Memory B cell (primary cell): ENCODE results near the gene DKK1.
A peak's percentile ranks its signal among the peaks of the same experiment; 100 is the strongest.

Source experiments
- ATAC-seq: fragments of 150-1000 bp; cut with Tn5 transposase; 2 replicates; pipeline ENCODE4 v1.10.0; 2021; ENCODE audit warnings: low read depth, mild to moderate bottlenecking, moderate library complexity
- DNase-seq, 2 donors: peaks; one replicate each; pipeline ENCODE4 v3.0.0; 2022; ENCODE audit warnings: low spot score in 2 of 2
- H3K27ac Mint-ChIP-seq: one replicate; pipeline ENCODE4 v1.8.0; 2022; ENCODE audit warnings: mild to moderate bottlenecking, moderate library complexity, mixed read lengths
- H3K27me3 Mint-ChIP-seq: one replicate; pipeline ENCODE4 v1.8.0; 2022; ENCODE audit warnings: mixed read lengths
- H3K36me3 Mint-ChIP-seq: one replicate; pipeline ENCODE4 v1.8.0; 2022; ENCODE audit warnings: mild to moderate bottlenecking, mixed read lengths
- H3K4me1 Mint-ChIP-seq: one replicate; pipeline ENCODE4 v1.8.0; 2022; ENCODE audit warnings: mixed read lengths
- H3K4me3 Mint-ChIP-seq: one replicate; pipeline ENCODE4 v1.8.0; 2022; ENCODE audit warnings: mild to moderate bottlenecking, moderate library complexity, mixed read lengths
- H3K9me3 Mint-ChIP-seq: one replicate; pipeline ENCODE4 v1.8.0; 2022; ENCODE audit warnings: mixed read lengths

Gene DKK1

DNA sequence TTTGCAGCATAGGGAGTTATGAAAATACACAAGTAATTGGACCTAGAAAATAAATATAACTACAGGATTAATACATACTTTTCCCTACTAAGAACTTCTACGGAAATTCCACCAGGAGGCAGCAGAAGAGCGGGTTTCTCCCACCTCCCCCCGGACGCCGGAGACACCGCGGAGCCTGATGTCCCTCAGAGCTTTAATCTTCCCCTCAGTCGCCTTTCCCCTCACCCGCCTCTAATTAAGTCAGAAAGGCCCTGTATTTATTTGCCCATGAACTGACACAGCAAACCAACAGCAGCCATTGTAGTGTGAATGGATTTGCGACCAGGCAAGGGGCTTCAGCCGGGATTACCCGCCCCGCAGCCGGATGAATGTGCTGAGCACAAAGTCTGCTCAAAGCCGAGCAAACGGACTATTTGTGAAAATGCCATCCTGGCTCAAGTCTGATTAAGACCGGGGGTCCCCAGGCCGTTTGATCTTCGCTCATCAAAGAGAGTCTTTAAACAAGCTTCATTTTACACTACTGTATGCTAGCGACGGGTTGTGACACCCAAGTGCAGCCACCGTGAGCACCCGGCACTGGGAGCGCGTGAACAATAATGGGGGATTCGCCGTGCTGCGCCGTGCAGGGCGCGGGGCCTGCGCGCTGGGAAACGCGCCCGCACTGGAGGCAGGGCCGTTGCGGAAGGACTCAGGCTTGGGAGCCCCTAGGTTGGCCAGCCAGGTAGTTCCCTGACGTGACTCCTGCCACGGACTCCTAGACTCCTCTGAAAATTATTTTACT lies 5.6 kb upstream of the DKK1 start:
- peak overlapping the region; percentile 62 for H3K4me3 Mint-ChIP-seq
- DNase-seq (peak in 1 of 2 donors; percentile 26), ATAC-seq (peak; percentile 73)
- peaks cover 7% of the 10 kb centered on the region for H3K27me3 Mint-ChIP-seq
- H3K4me1 Mint-ChIP-seq: peaks cover 5% of the 10 kb centered on the region
- H3K27ac Mint-ChIP-seq: no peak overlapping the region
- no peaks in the 10 kb centered on the region for H3K36me3 Mint-ChIP-seq
- no peaks in the 10 kb centered on the region for H3K9me3 Mint-ChIP-seq

DNA sequence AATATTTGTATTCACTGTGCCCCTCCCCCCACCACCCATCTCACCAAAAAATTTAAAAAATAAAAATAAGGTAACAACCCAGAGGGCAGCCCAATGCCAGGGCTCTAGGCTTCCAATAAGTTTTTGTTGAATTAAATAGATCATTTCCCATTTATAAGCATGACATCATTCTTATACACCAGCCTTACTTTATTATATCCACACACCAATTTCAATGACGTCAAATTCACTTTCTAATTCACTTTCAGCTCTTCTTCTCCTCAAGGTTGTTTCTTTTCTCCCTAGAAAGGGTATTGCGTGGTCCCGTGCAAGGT lies 1.2 kb upstream of the DKK1 start:
- Mint-ChIP-seq H3K4me1 (peaks cover 11% of the 10 kb centered on the region), H3K27me3 (peaks cover 12% of the 10 kb centered on the region)

DNA sequence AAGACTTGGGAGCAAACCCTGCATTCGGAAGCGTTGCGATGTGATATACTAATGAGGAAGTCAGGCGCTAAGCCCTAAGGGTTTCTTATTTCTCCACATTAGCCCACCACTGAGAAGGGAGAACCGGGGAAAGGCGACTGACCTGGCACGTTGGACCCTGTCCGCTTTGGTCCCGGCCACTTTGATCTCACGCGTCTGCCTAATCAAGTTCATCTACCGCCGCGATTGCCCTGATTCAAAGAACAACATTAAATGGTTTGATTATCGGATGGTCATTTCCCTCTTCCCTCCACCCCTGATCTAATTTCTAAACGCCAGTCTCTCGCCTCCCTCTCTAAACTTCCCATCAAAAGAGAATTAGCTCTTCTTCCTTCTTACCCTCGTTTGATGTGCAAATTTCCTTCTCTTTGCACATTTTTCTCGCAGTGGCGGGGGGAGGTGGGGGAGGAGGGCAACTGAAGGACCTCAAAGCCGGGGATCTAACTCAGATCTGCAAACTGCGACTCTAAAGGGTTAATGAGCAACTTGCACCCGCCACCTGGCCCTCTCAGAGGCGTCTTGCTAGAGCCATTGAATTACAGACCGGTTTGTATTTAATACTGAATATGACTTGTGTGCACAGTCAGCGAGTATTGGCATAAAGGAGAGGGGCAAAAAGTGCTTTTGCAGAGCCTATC lies 687 bp upstream of the DKK1 start:
- Mint-ChIP-seq H3K27ac (no peak overlapping the region), H3K4me1 (peaks cover 11% of the 10 kb centered on the region), H3K36me3 (no peaks in the 10 kb centered on the region), H3K27me3 (peaks cover 12% of the 10 kb centered on the region), H3K9me3 (no peaks in the 10 kb centered on the region), H3K4me3 (peak overlapping the region; percentile 84)
- DNase-seq (no peak), ATAC-seq (peak; percentile 4)

More for the DNA sequence above, 1.2 kb upstream of the DKK1 start:
- H3K36me3 Mint-ChIP-seq: no peaks in the 10 kb centered on the region
- ATAC-seq (no peak), DNase-seq (no peak)
- no peak overlapping the region for H3K27ac Mint-ChIP-seq
- H3K9me3 Mint-ChIP-seq: no peaks in the 10 kb centered on the region
- peak overlapping the region; percentile 84 for H3K4me3 Mint-ChIP-seq

DNA sequence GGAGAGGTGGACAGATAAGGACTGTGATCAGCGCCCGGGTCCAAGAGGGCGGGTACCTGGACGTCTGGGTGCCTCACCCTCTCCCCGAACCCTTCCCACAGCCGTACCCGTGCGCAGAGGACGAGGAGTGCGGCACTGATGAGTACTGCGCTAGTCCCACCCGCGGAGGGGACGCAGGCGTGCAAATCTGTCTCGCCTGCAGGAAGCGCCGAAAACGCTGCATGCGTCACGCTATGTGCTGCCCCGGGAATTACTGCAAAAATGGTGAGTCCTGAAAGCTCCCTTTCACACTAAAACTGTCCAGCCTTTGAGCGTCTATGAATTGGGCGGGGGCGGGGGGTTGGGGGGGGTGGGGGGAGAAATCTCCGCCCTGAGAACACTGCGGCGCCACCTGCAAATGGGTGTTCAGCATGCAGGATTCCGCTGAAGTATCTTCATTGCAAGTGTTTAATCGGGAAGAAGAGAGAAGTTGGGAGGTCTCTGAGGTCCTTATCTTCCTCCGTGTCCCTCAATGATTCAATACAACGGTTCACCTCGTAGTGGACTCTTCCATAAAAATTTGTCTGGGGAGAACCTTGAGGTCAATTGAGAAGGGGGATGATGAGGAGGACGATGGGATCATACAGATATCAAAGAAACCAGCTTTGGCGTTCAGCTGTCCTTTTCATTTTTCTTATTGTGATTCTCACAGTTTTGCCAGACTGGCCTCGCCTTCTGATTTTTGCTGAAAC lies 906 bp downstream of the DKK1 start:
- no peaks in the 10 kb centered on the region for H3K9me3 Mint-ChIP-seq
- H3K27ac Mint-ChIP-seq: no peak overlapping the region
- peaks cover 11% of the 10 kb centered on the region for H3K4me1 Mint-ChIP-seq
- ATAC-seq (peak; percentile 38), DNase-seq (no peak)
- peaks cover 8% of the 10 kb centered on the region for H3K27me3 Mint-ChIP-seq
- H3K4me3 Mint-ChIP-seq: peak overlapping the region; percentile 84
- H3K36me3 Mint-ChIP-seq: no peaks in the 10 kb centered on the region

DNA sequence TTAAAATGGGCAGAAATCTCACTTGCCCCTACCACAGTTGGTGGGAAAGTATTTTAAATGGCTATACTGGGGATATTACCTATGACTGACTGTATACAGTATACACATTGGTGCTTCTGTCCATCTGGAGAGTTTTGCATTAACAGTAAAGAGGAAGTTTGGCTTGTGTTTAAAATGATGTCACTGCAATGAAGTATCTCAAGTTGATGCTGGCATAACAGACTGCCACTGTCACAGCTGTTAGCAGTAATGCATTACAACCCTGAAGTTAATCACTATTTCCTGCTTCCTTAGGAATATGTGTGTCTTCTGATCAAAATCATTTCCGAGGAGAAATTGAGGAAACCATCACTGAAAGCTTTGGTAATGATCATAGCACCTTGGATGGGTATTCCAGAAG lies 1.9 kb downstream of the DKK1 start:
- DNase-seq: no peak
- peaks cover 11% of the 10 kb centered on the region for H3K4me1 Mint-ChIP-seq
- H3K4me3 Mint-ChIP-seq: no peak overlapping the region
- peaks cover 8% of the 10 kb centered on the region for H3K27me3 Mint-ChIP-seq
- no peaks in the 10 kb centered on the region for H3K36me3 Mint-ChIP-seq
- no peak overlapping the region for H3K27ac Mint-ChIP-seq
- peak; percentile 28 for ATAC-seq
- H3K9me3 Mint-ChIP-seq: no peaks in the 10 kb centered on the region

DNA sequence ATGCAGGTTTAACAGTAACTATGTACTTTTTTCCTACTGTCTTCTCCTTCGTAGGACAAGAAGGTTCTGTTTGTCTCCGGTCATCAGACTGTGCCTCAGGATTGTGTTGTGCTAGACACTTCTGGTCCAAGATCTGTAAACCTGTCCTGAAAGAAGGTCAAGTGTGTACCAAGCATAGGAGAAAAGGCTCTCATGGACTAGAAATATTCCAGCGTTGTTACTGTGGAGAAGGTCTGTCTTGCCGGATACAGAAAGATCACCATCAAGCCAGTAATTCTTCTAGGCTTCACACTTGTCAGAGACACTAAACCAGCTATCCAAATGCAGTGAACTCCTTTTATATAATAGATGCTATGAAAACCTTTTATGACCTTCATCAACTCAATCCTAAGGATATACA lies 2.4 kb downstream of the DKK1 start:
- H3K36me3 Mint-ChIP-seq: no peaks in the 10 kb centered on the region
- H3K4me1 Mint-ChIP-seq: peaks cover 11% of the 10 kb centered on the region
- ATAC-seq: no peak
- no peak overlapping the region for H3K4me3 Mint-ChIP-seq
- no peak overlapping the region for H3K27ac Mint-ChIP-seq
- DNase-seq: no peak
- no peaks in the 10 kb centered on the region for H3K9me3 Mint-ChIP-seq
- H3K27me3 Mint-ChIP-seq: peaks cover 8% of the 10 kb centered on the region

DNA sequence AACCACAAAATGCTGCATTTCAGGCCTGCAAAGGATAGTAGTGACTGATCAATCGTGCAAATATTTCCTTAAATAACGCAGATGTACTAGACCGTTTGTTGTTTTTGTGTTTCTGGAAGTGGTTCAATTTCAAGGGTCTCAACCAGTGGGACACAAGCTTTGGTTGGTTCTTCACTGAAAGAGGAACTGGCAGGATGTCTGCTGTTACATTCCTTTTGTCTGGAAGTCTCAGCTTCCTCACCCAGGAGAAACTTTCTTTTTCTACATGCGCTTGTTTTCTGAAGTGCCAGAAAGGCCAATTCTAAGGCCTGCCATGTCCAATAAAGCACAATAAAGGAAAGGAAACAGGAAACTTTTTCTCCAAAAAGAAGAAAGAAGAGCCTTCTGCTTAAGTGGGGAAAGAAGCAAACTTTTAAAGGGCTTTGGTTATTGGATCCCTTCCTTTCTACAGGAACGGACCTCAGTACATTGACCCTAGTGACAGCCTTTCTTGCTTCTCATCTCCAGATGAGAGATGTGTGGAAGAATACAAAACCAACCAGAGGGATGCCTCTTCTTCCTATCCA lies 4.1 kb downstream of the DKK1 start:
- DNase-seq: no peak
- Mint-ChIP-seq H3K4me3 (no peak overlapping the region), H3K27ac (no peak overlapping the region), H3K27me3 (peaks cover 6% of the 10 kb centered on the region), H3K9me3 (no peaks in the 10 kb centered on the region), H3K4me1 (peaks cover 9% of the 10 kb centered on the region), H3K36me3 (no peaks in the 10 kb centered on the region)
- no peak for ATAC-seq

DNA sequence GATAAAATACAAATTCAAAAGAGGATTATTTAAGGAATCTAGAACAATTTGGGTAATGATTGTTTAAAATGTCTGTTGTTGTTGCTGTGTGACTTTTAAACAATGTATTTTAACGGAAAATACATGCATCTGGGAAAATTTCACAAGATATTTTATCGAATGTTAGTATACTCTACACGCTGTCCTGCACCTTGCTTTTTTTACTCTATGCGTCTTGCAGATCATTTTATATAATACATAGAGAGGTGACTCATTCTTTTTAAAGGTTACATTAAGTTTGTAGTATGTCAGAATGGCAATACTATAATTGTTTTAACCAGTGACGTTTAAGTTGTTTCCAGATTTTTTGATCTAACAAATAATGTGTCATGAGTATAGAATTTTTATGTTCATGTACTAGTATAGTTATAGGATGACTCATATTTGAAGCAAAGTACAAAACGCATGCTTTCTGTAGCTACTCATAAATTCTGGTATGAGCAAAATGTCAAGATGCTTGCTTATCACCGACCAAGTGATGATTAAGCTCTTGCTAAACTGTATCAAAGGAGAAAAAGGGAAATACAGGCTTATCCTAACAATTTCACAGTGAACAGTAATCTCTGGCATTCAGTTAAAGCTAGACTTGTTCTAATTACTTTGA lies 4.9 kb downstream of the DKK1 start:
- no peak overlapping the region for H3K27ac Mint-ChIP-seq
- H3K27me3 Mint-ChIP-seq: peaks cover 3% of the 10 kb centered on the region
- no peak for DNase-seq
- H3K9me3 Mint-ChIP-seq: no peaks in the 10 kb centered on the region
- peaks cover 5% of the 10 kb centered on the region for H3K4me1 Mint-ChIP-seq
- no peak overlapping the region for H3K4me3 Mint-ChIP-seq
- no peak for ATAC-seq
- no peaks in the 10 kb centered on the region for H3K36me3 Mint-ChIP-seq

DNA sequence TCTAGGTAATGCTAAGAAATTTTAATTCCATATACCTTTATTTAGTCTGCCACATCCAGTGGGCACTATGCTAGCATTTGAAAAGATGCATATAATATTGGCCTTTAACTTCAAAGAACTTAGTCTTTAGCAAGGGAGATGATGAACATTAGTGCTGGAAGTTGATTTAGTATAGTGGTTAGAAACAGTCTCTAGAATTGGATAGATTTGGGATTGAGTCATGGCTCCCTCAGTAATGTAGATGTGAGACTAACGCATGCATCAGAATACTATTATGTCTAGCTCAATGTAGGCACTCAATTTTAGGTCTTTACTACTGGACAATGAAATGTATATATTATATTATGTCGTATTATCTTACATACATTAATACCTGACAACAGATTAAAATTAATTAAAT lies 5.8 kb downstream of the DKK1 start:
- H3K4me1 Mint-ChIP-seq: no peaks in the 10 kb centered on the region
- H3K9me3 Mint-ChIP-seq: no peaks in the 10 kb centered on the region
- H3K27ac Mint-ChIP-seq: no peak overlapping the region
- ATAC-seq (no peak), DNase-seq (no peak)
- H3K4me3 Mint-ChIP-seq: no peak overlapping the region
- no peaks in the 10 kb centered on the region for H3K36me3 Mint-ChIP-seq
- peaks cover 1% of the 10 kb centered on the region for H3K27me3 Mint-ChIP-seq

DNA sequence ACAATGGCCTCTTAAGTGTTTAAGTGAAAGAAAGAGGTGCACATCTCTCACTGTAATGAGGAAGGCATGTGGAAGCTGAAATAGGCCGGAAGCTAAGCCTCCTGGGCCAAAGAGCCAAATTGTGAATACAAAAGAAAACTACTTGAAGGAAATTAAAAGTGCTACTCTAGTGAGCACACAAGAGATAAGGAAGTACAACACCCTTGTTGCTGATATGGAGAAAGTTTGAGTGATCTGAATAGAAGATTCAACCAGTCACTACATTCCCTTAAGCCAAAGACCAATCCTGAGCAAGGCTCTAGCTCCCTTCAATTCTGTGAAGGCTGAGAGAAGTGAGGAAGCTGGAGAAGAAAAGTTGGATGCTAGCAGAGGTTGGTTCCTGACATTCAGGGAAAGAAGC lies 8.2 kb downstream of the DKK1 start:
- H3K27ac Mint-ChIP-seq: no peak overlapping the region
- ATAC-seq (no peak), DNase-seq (no peak)
- peaks cover under 1% of the 10 kb centered on the region for H3K27me3 Mint-ChIP-seq
- H3K36me3 Mint-ChIP-seq: no peaks in the 10 kb centered on the region
- no peaks in the 10 kb centered on the region for H3K4me1 Mint-ChIP-seq
- no peak overlapping the region for H3K4me3 Mint-ChIP-seq
- no peaks in the 10 kb centered on the region for H3K9me3 Mint-ChIP-seq

DNA sequence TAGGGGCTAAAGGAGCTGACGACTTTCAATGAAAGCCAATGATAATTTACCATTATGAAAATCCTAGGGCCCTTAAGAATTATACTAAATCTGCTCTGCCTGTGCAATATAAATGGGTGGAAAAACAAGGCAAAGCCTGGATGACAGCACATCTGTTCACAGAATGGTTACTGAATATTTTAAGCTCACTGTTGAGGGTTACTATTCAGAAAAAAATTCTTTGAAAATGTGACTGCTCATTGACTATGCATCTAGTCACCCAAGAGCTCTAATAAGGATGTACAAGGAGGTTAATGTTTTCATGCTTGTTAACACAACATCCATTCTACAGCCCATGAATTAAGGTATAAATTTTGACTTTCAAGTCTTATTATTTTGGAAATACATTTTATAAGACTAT lies 8.9 kb downstream of the DKK1 start:
- H3K36me3 Mint-ChIP-seq: no peaks in the 10 kb centered on the region
- ATAC-seq (no peak), DNase-seq (no peak)
- no peak overlapping the region for H3K4me3 Mint-ChIP-seq
- no peaks in the 10 kb centered on the region for H3K4me1 Mint-ChIP-seq
- no peak overlapping the region for H3K27ac Mint-ChIP-seq
- H3K27me3 Mint-ChIP-seq: no peaks in the 10 kb centered on the region
- H3K9me3 Mint-ChIP-seq: no peaks in the 10 kb centered on the region

DNA sequence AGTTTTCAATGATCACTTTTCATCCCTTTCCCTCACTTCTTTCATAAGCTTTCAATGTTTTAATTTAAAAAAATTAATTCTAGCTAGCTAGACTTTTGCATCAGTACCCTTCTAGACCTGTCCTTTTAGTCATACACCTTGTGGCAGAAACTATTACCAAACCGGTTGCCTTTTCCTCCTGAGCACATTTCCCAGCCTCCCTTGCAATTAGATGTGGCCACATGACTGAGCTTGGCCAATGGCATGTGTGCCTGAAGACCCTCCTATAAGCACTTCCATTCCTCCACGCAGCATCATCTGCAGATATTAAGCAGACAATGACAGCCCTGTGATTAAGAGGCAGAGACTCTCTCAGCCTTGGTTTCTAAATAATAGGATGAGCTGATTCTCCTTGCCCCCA lies 12.3 kb downstream of the DKK1 start:
- DNase-seq (no peak), ATAC-seq (no peak)
- H3K27me3 Mint-ChIP-seq: no peaks in the 10 kb centered on the region
- H3K36me3 Mint-ChIP-seq: no peaks in the 10 kb centered on the region
- H3K4me3 Mint-ChIP-seq: no peak overlapping the region
- H3K9me3 Mint-ChIP-seq: no peaks in the 10 kb centered on the region
- no peak overlapping the region for H3K27ac Mint-ChIP-seq
- no peaks in the 10 kb centered on the region for H3K4me1 Mint-ChIP-seq

DNA sequence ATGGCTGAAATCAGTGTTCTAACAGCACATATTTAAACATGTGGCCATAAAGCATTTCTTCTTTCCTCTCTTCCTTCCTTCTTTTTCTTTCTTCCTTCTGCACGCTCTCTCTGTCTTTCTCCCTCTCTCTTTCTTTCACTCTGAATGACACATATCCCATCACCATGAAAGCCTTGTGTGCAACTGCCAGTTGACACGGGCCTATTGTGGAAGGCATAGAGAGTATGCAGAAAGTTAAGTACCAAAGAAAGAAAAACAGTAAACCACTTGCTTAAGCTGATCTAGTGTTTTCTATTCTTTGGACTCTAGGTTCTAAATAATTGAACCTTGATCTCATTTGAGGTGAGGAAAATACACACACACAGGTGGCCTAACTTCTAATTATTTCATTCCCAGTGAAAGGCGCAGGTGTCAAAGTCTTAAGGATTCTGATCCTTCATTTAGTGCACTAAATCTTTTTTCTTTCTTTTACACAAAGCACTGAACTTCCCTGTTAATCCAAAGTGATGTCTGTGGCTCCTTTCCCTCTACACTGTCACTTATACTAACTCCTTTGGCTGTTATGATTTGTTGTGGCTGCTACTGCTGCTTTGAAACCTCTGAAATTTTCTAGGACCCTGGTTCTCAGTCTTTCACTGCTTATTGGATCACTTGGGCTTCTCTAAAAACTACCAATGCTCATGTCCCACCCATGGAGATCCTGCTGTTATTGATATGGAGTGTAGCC lies 17.7 kb downstream of the DKK1 start:
- no peak for ATAC-seq
- no peak for DNase-seq
- H3K27ac Mint-ChIP-seq: no peak overlapping the region
- H3K36me3 Mint-ChIP-seq: no peaks in the 10 kb centered on the region
- no peak overlapping the region for H3K4me3 Mint-ChIP-seq
- no peaks in the 10 kb centered on the region for H3K9me3 Mint-ChIP-seq
- H3K4me1 Mint-ChIP-seq: no peaks in the 10 kb centered on the region
- H3K27me3 Mint-ChIP-seq: no peaks in the 10 kb centered on the region
